DND-41 (cell line): ENCODE results near the gene NDRG2.

Experiments
- EZH2 ChIP-seq: IDR thresholded peaks from 3 replicates; pipeline ENCODE4 v1.6.1; 2012; ENCODE audit warnings: borderline replicate concordance, low read depth, mild to moderate bottlenecking, moderate library complexity, low read length, inconsistent platforms; ENCODE audit not compliant: severe bottlenecking
- TF ChIP-seq, protein P1 (sequence below): IDR thresholded peaks from 2 replicates; pipeline ENCODE4 v1.5.1; 2012; ENCODE audit warnings: borderline replicate concordance, low read length, moderate library complexity, mild to moderate bottlenecking; ENCODE audit not compliant: poor library complexity, severe bottlenecking; ENCODE audit errors: extremely low read depth

DNA sequence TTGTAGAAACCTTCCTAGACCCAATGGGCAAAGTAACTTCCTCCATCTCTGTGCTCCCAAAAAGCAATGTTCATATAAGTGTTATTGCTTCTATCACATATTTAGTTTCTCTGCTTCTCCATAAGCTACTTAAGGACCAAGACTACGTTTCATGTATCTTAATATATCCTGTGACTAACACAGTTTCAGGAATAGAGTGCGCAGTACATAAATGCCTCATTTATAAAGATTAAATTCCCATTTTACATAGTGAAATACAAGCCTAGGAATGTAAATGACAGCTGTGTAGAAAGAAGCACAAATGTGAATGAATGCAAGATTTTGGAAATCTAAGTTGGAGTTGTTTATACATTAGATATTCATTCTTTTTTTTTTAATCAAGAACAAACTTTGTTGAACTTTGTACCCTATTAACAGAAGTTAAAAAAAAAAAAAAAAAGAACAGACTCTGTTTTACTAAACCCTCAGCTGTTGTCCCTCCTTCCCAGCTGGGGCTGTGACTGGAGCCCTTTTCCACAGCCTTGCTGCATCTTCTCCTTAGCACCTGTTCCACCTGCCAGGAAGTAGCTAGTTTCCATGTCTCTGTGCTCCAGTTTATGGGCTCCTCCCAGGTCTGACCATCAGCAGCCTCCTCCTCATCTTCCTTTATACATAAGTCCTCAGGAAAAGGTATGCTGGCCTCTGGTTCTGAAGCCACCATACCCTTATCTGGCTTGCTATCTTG lies 42.1 kb downstream of the NDRG2 start:
- TF ChIP-seq, protein P1, sequence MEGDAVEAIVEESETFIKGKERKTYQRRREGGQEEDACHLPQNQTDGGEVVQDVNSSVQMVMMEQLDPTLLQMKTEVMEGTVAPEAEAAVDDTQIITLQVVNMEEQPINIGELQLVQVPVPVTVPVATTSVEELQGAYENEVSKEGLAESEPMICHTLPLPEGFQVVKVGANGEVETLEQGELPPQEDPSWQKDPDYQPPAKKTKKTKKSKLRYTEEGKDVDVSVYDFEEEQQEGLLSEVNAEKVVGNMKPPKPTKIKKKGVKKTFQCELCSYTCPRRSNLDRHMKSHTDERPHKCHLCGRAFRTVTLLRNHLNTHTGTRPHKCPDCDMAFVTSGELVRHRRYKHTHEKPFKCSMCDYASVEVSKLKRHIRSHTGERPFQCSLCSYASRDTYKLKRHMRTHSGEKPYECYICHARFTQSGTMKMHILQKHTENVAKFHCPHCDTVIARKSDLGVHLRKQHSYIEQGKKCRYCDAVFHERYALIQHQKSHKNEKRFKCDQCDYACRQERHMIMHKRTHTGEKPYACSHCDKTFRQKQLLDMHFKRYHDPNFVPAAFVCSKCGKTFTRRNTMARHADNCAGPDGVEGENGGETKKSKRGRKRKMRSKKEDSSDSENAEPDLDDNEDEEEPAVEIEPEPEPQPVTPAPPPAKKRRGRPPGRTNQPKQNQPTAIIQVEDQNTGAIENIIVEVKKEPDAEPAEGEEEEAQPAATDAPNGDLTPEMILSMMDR: no peak
- no peak for TF ChIP-seq EZH2
